DMS53 (cell line): ENCODE results near the gene RRP12.
A peak's percentile ranks its signal among the peaks of the same experiment; 100 is the strongest.
"Not testable (repeated sequence)": the region's sequence is repeated elsewhere in the genome, so short reads cannot be mapped to it uniquely, and the experiment has no call there.

ENCODE experiments used
- DNase-seq: peaks from one replicate; lab custom pipeline; 2025; lab: John Stamatoyannopoulos, UW

RRP12 gene

GRCh38 chr10:97400665-97401454 lies at the start of gene RRP12:
TSS of gene RRP12 (minus strand) at chr10:97401340. CDS start at chr10:97401231, 109 bp downstream.
- DNase-seq = peak; percentile 100

- no peak for DNase-seq
Observed at GRCh38 chr10:97450828-97451227, 49.7 kb upstream of the RRP12 start.

GRCh38 chr10:97445722-97446639 lies 44.8 kb upstream of the RRP12 start, which contains the start of the genes EXOSC1 and ZDHHC16:
TSS of gene EXOSC1 (minus strand) at chr10:97446006. CDS start at chr10:97445985, 21 bp downstream.
TSS of gene ZDHHC16 (plus strand) at chr10:97446175. CDS start at chr10:97451676, 5,501 bp downstream.
- DNase-seq = peak; percentile 99

GRCh38 chr10:97445357-97445721 lies 44.2 kb upstream of the RRP12 start:
- DNase-seq = no peak

GRCh38 chr10:97444212-97444611 lies 43.1 kb upstream of the RRP12 start:
- DNase-seq = no peak

GRCh38 chr10:97442277-97442676 lies 41.1 kb upstream of the RRP12 start:
- no peak for DNase-seq

- no peak for DNase-seq
Observed at GRCh38 chr10:97435211-97435610, 34.1 kb upstream of the RRP12 start.

GRCh38 chr10:97434557-97434956 lies 33.4 kb upstream of the RRP12 start:
- DNase-seq = no peak

- DNase-seq = peak; percentile 43
Observed at GRCh38 chr10:97434055-97434454, 32.9 kb upstream of the RRP12 start.

GRCh38 chr10:97428572-97428981 lies 27.4 kb upstream of the RRP12 start:
- DNase-seq = no peak

- DNase-seq = peak; percentile 73
Observed at GRCh38 chr10:97427571-97428179, 26.5 kb upstream of the RRP12 start.

- DNase-seq = peak; percentile 66
Observed at GRCh38 chr10:97426776-97427570, 25.8 kb upstream of the RRP12 start.

GRCh38 chr10:97425964-97426775 lies 25.0 kb upstream of the RRP12 start, which contains the start of gene PGAM1:
TSS of gene PGAM1 (plus strand) at chr10:97426191. CDS start at chr10:97426308, 117 bp downstream.
- peak; percentile 98 for DNase-seq

- DNase-seq = not testable (repeated sequence)
Observed at GRCh38 chr10:97423757-97424098, 22.6 kb upstream of the RRP12 start.

GRCh38 chr10:97416565-97416964 lies 15.4 kb upstream of the RRP12 start:
- no peak for DNase-seq

- DNase-seq = peak; percentile 43
Observed at GRCh38 chr10:97412891-97413304, 11.8 kb upstream of the RRP12 start.

- DNase-seq = no peak
Observed at GRCh38 chr10:97411406-97411805, 10.3 kb upstream of the RRP12 start.

- DNase-seq = no peak
Observed at GRCh38 chr10:97408496-97408992, 7.4 kb upstream of the RRP12 start.

- DNase-seq = no peak
Observed at GRCh38 chr10:97407952-97408248, 6.8 kb upstream of the RRP12 start.

GRCh38 chr10:97407211-97407951 lies 6.2 kb upstream of the RRP12 start:
- peak; percentile 98 for DNase-seq
